Liver (tissue), 9 donors: ENCODE measurements around the gene DNMT3A. TPM values are rescaled to one million over a fixed set of nuclear protein-coding genes. Genes with fewer than 3 reads are reported as not detected.
"Not testable (repeated sequence)": the region's sequence is repeated elsewhere in the genome, so short reads cannot be mapped to it uniquely, and the experiment has no call there.

Source experiments
- DNase-seq: peaks from one replicate; pipeline ENCODE4 v3.0.0-alpha.2; 2017; ENCODE audit warnings: low spot score
- H3K27ac ChIP-seq, 2 donors: one replicate each; pipeline ENCODE4 v1.7.0; 2013; ENCODE audit warnings: inconsistent platforms in 2 of 2, low read length in 2 of 2, control low read depth in 1 of 2, low read depth in 1 of 2, mild to moderate bottlenecking in 1 of 2
- H3K27me3 ChIP-seq, 4 donors: one replicate each; pipeline versions ENCODE4 v1.6.1 to v1.7.0; 2013; ENCODE audit warnings: low read length in 3 of 4, inconsistent platforms in 1 of 4, mild to moderate bottlenecking in 1 of 4, moderate library complexity in 1 of 4; ENCODE audit not compliant: control insufficient read depth in 4 of 4, insufficient read depth in 4 of 4
- H3K36me3 ChIP-seq, 4 donors: one replicate each; pipeline versions ENCODE4 v1.6.1 to v1.7.0; 2013; ENCODE audit warnings: low read length in 3 of 4, mild to moderate bottlenecking in 3 of 4, low read depth in 1 of 4, moderate library complexity in 1 of 4; ENCODE audit not compliant: control insufficient read depth in 4 of 4, insufficient read depth in 3 of 4
- H3K4me1 ChIP-seq, 4 donors: one replicate each; pipeline versions ENCODE4 v1.6.1 to v1.7.0; 2013; ENCODE audit warnings: low read length in 3 of 4, mild to moderate bottlenecking in 3 of 4, moderate library complexity in 1 of 4; ENCODE audit not compliant: control insufficient read depth in 4 of 4, insufficient read depth in 4 of 4
- H3K4me3 ChIP-seq, 3 donors: one replicate each; pipeline versions ENCODE4 v1.6.1 to v1.7.0; 2013; ENCODE audit warnings: low read length in 3 of 3, control low read depth in 1 of 3, low read depth in 1 of 3, mild to moderate bottlenecking in 1 of 3
- H3K9ac ChIP-seq, 2 donors: one replicate each; pipeline ENCODE4 v1.7.0; 2013; ENCODE audit warnings: low read length in 2 of 2, mild to moderate bottlenecking in 2 of 2, moderate library complexity in 2 of 2, control low read depth in 1 of 2, low read depth in 1 of 2
- H3K9me3 ChIP-seq, 4 donors: one replicate each; pipeline versions ENCODE4 v1.6.1 to v1.7.0; 2013; ENCODE audit warnings: low read length in 3 of 4; ENCODE audit not compliant: control insufficient read depth in 4 of 4
- EGR1 ChIP-seq, 2 donors: IDR thresholded peaks; 2 replicates each; pipeline ENCODE4 v1.6.1; 2016 to 2018; ENCODE audit warnings: antibody characterized with exemption in 2 of 2, low read depth in 2 of 2
- FOXA1 ChIP-seq: IDR thresholded peaks from 2 replicates; pipeline ENCODE4 v1.6.1; 2016; ENCODE audit warnings: antibody characterized with exemption
- FOXA2 ChIP-seq: IDR thresholded peaks from 2 replicates; pipeline ENCODE4 v1.6.1; 2016; ENCODE audit warnings: antibody characterized with exemption
- HNF4A ChIP-seq, 2 donors: conservative IDR thresholded peaks; 2 replicates each; pipeline ENCODE4 v1.6.1; 2016; ENCODE audit warnings: antibody characterized with exemption in 2 of 2, mild to moderate bottlenecking in 2 of 2
- HNF4G ChIP-seq: IDR thresholded peaks from 2 replicates; pipeline ENCODE4 v1.6.1; 2016; ENCODE audit warnings: antibody characterized with exemption
- JUND ChIP-seq, 2 donors: IDR thresholded peaks; 2 replicates each; pipeline ENCODE4 v1.6.1; 2016; ENCODE audit warnings: antibody characterized with exemption in 2 of 2
- NR2F2 ChIP-seq: IDR thresholded peaks from 2 replicates; pipeline ENCODE4 v1.6.1; 2016; ENCODE audit warnings: antibody characterized with exemption
- RAD21 ChIP-seq, 2 donors: IDR thresholded peaks; 2 replicates each; pipeline ENCODE4 v1.6.1; 2016; ENCODE audit warnings: antibody characterized with exemption in 2 of 2, mild to moderate bottlenecking in 2 of 2
- RXRA ChIP-seq, 2 donors: IDR thresholded peaks; 2 replicates each; pipeline ENCODE4 v1.6.1; 2017 to 2018; ENCODE audit warnings: antibody characterized with exemption in 2 of 2, mild to moderate bottlenecking in 1 of 2
- SP1 ChIP-seq: IDR thresholded peaks from 2 replicates; pipeline ENCODE4 v1.6.1; 2018; ENCODE audit warnings: antibody characterized with exemption, mild to moderate bottlenecking
- TAF1 ChIP-seq: conservative IDR thresholded peaks from 2 replicates; pipeline ENCODE4 v1.6.1; 2016; ENCODE audit warnings: antibody characterized with exemption, mild to moderate bottlenecking
- WGBS: extraction: QIAGEN DNeasy Blood & Tissue Kit; methylation state at CpG from one replicate; pipeline ENCODE4 v1.1.7; 2013; 5-methylcytosine and 5-hydroxymethylcytosine counted together
- polyA plus RNA-seq, 2 donors: library from polyadenylated mRNA; stranded (reverse) in 1 of 2; unstranded in 1 of 2; fragments of 200-250 nt in 1 of 2; fragments of >200 nt in 1 of 2; fragmentation: Nextera tagmentation in 1 of 2; extraction: Ambion mirVana in 1 of 2; gene quantifications; one replicate each; pipeline versions ENCODE4 v1.2.1 to v1.2.3, GENCODE V29; 2013 to 2015
- total RNA-seq, 2 donors: library from RNA; depleted of rRNA; stranded (reverse); fragments of >200 nt; gene quantifications; one replicate each; pipeline ENCODE4 v1.2.3, GENCODE V29; 2014
- TF ChIP-seq, protein P1 (sequence below): IDR thresholded peaks from 2 replicates; pipeline ENCODE4 v1.6.1; 2016; ENCODE audit warnings: antibody characterized with exemption
- TF ChIP-seq, protein P2 (sequence below): IDR thresholded peaks from 2 replicates; pipeline ENCODE4 v1.6.1; 2016; ENCODE audit warnings: antibody characterized with exemption, mild to moderate bottlenecking
- TF ChIP-seq, protein P3 (sequence below): fragments of 150-350 bp; IDR thresholded peaks from 2 replicates; pipeline ENCODE4 v1.5.1; 2017; ENCODE audit warnings: improper control_type of control experiment, low read depth, low read length; ENCODE audit not compliant: missing input control
- TF ChIP-seq, protein P4 (sequence below): IDR thresholded peaks from 2 replicates; pipeline ENCODE4 v1.6.1; 2016; ENCODE audit warnings: antibody characterized with exemption
- donor health status: healthy.
- donor health status: healthy.
- donor health status: healthy.
- donor health status: healthy.
- donor health status: healthy.

The DNMT3A gene
- total and polyA plus RNA-seq, 4 donors: 3.5 to 24.2 (median 8.1) TPM

DNA sequence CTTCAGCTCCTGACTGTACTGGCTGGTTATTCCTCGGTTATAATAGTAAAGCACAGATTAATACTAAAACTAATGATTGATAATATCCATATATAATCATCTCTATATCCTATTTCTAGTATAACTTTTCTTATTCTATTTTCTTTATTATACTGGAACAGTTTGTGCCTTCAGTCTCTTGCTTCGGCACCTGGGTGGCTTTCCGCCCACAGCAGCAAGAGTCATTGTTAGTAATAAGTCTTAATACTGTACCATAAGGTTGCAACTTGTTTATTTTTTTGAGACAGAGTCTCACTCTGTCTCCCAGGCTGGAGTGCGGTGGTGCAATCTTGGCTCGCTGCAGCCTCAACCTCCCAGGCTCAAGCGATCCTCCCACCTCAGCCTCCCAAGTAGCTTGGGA lies 130.8 kb downstream of the DNMT3A start:
- not testable (repeated sequence) for H3K9me3 ChIP-seq, H3K4me3 ChIP-seq, H3K27me3 ChIP-seq, DNase-seq, H3K9ac ChIP-seq, H3K27ac ChIP-seq, H3K36me3 ChIP-seq, H3K4me1 ChIP-seq
- WGBS: 97% methylated on average over 6 of the region's 6 CpGs

DNA sequence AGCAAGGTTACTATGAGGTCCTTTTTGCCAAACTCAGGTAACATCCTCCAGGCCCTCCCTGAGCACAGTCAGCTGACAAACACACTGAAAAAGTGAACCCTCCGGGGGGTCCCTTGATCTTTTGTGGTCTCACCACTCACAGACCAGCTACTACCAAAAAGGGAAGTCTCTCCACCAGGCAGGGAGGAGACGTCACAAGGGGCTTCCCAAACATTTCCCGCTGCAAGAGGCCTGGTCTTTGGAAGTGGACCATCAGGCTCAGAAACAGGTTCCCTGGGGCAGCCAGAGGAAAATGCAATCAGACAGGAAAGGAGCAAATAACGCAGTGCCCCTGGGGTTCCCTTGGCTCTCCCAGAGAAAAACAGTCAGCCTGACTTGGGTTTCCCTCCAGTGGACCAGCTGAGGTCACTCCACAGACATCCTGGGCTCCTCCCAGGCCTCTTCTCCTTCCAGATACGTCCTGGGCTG lies 134.6 kb downstream of the DNMT3A start:
- WGBS: 81% methylated on average over 5 of the region's 5 CpGs
- Histone ChIP-seq H3K9me3 (no peaks in the 10 kb centered on the region), H3K4me1 (peaks cover 0 to 3% (median 0%) of the 10 kb centered on the region in 4 donors), H3K27ac (no peak overlapping the region), H3K27me3 (no peaks in the 10 kb centered on the region), H3K9ac (no peak overlapping the region), H3K4me3 (no peak overlapping the region), H3K36me3 (no peaks in the 10 kb centered on the region)
- no peak for DNase-seq
- TF ChIP-seq RXRA (IDR thresholded peaks at IDR 0.05): no peak
- TF ChIP-seq, protein P1, sequence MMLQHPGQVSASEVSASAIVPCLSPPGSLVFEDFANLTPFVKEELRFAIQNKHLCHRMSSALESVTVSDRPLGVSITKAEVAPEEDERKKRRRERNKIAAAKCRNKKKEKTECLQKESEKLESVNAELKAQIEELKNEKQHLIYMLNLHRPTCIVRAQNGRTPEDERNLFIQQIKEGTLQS: no peak
- no peak for TF ChIP-seq NR2F2
- TF ChIP-seq, protein P2, sequence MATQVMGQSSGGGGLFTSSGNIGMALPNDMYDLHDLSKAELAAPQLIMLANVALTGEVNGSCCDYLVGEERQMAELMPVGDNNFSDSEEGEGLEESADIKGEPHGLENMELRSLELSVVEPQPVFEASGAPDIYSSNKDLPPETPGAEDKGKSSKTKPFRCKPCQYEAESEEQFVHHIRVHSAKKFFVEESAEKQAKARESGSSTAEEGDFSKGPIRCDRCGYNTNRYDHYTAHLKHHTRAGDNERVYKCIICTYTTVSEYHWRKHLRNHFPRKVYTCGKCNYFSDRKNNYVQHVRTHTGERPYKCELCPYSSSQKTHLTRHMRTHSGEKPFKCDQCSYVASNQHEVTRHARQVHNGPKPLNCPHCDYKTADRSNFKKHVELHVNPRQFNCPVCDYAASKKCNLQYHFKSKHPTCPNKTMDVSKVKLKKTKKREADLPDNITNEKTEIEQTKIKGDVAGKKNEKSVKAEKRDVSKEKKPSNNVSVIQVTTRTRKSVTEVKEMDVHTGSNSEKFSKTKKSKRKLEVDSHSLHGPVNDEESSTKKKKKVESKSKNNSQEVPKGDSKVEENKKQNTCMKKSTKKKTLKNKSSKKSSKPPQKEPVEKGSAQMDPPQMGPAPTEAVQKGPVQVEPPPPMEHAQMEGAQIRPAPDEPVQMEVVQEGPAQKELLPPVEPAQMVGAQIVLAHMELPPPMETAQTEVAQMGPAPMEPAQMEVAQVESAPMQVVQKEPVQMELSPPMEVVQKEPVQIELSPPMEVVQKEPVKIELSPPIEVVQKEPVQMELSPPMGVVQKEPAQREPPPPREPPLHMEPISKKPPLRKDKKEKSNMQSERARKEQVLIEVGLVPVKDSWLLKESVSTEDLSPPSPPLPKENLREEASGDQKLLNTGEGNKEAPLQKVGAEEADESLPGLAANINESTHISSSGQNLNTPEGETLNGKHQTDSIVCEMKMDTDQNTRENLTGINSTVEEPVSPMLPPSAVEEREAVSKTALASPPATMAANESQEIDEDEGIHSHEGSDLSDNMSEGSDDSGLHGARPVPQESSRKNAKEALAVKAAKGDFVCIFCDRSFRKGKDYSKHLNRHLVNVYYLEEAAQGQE: no peak
- TF ChIP-seq, protein P3, sequence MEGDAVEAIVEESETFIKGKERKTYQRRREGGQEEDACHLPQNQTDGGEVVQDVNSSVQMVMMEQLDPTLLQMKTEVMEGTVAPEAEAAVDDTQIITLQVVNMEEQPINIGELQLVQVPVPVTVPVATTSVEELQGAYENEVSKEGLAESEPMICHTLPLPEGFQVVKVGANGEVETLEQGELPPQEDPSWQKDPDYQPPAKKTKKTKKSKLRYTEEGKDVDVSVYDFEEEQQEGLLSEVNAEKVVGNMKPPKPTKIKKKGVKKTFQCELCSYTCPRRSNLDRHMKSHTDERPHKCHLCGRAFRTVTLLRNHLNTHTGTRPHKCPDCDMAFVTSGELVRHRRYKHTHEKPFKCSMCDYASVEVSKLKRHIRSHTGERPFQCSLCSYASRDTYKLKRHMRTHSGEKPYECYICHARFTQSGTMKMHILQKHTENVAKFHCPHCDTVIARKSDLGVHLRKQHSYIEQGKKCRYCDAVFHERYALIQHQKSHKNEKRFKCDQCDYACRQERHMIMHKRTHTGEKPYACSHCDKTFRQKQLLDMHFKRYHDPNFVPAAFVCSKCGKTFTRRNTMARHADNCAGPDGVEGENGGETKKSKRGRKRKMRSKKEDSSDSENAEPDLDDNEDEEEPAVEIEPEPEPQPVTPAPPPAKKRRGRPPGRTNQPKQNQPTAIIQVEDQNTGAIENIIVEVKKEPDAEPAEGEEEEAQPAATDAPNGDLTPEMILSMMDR: no peak
- no peak for TF ChIP-seq HNF4G
- no peak for TF ChIP-seq FOXA1
- no peak for TF ChIP-seq HNF4A (conservative IDR thresholded peaks at IDR 0.05)
- TF ChIP-seq SP1: no peak
- TF ChIP-seq TAF1: no peak
- TF ChIP-seq JUND (IDR thresholded peaks at IDR 0.05): no peak
- TF ChIP-seq EGR1 (IDR thresholded peaks at IDR 0.05; ENCODE audit: low read depth in 2 of 2): no peak
- TF ChIP-seq RAD21 (IDR thresholded peaks at IDR 0.05): no peak
- TF ChIP-seq, protein P4, sequence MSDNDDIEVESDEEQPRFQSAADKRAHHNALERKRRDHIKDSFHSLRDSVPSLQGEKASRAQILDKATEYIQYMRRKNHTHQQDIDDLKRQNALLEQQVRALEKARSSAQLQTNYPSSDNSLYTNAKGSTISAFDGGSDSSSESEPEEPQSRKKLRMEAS: no peak
- TF ChIP-seq FOXA2: no peak
